ENCODE data around the gene CATSPERE. TPM values are rescaled to one million over a fixed set of nuclear protein-coding genes. Genes with fewer than 3 reads are reported as not detected.

The CATSPERE gene
- total and polyA plus RNA-seq, 2 of the 8 experiments (the other 6 are each of a cell fraction or from before 2014, with no cell fraction given) = 0.05 to 0.45 TPM

DNA sequence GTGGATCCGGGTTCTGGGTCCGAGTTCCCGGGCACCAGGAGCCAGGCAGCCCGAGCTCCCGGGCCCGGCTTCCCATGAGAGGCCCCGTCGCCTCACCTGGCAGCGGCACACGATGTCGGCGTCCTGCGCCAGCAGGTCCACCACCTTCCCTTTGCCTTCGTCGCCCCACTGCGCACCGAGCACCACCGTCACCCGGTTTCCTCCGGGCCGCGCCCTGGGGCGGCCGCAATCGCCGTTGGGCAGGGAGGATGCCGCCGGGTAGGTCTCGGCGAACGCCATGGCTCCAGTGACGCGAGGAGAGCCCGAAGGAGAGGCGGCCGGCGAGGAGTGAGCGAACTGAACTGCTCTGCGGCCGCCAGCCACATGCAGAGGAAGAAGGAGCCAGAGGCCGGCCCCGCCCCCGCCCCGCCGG is 9.5 kb upstream of the CATSPERE start, which contains the start of gene ADSS2:
ADSS2 (minus strand) TSS at position 371 of the 412 bp plus-strand sequence; CDS start at position 279, 92 bp downstream.
- H3K79me1 ChIP-seq (ENCODE audit: low read depth, low read length) = no peaks in the 10 kb centered on the region
- H3K56ac ChIP-seq (replicated peaks; ENCODE audit: insufficient read length, low read depth, low read length) = peak within 1 kb of the TSS; percentile 85
- no peak within 1 kb of the TSS for H2BK20ac ChIP-seq (ENCODE audit: low read length)
- H2BK15ac ChIP-seq (ENCODE audit: low read length) = no peak within 1 kb of the TSS
- peaks cover 0 to 14% (median 0%) of the 10 kb centered on the region in 4 experiments; a peak in 1 of 8 replicates for H3K36me3 ChIP-seq (ENCODE audit: control insufficient read depth in 2 of 4, insufficient read depth in 4 of 4, low read length in 3 of 4)
- H2AFZ ChIP-seq (ENCODE audit: low read length) = peak within 1 kb of the TSS; percentile 31; the same call in 1 of the 2 replicates
- no peak within 1 kb of the TSS for H3K14ac ChIP-seq (ENCODE audit: insufficient read length)
- H3K4ac ChIP-seq (replicated peaks; ENCODE audit: insufficient read length, low read depth, low read length) = peak within 1 kb of the TSS; percentile 44
- H4K8ac ChIP-seq (ENCODE audit: extremely low read depth, insufficient read depth, low read length) = peak within 1 kb of the TSS; percentile 86
- POLR2A ChIA-PET (ENCODE audit: partially characterized antibody) = interaction anchor here (0.7 to 2.1 kb wide), 7 partner anchors 10 to 201 kb away, joined by 3 to 11 read pairs (median 3); partner anchors contain the start of gene CATSPERE
- CTCF ChIA-PET (ENCODE audit: partially characterized antibody) = interaction anchor here (0.7 kb wide), 1 partner anchor 38 kb away, joined by 3 read pairs; no protein-coding TSS in a partner anchor
- peak within 1 kb of the TSS; percentile 71 to 74 for H3K4me2 ChIP-seq (ENCODE audit: insufficient read depth in 1 of 2, low read depth in 2 of 2, low read length in 2 of 2)
- H3K79me2 ChIP-seq (ENCODE audit: control insufficient read depth in 1 of 2, insufficient read depth in 2 of 2, low read length in 2 of 2) = peaks cover 5 to 47% of the 10 kb centered on the region in 2 experiments
- peak within 1 kb of the TSS; percentile 79 to 96 (median 80) for H3K9ac ChIP-seq (replicated peaks in 1 of 4; ENCODE audit: extremely low read depth in 1 of 4, low read depth in 3 of 4, low read length in 3 of 4)
- no peak for FAIRE-seq
- peak within 1 kb of the TSS; percentile 87 to 94 (median 89) for H3K4me3 ChIP-seq (ENCODE audit: extremely low read depth in 1 of 4, insufficient read depth in 2 of 4, low read depth in 3 of 4, low read length in 4 of 4)
- no peak for DNase-seq (ENCODE audit: low read depth in 1 of 2, low spot score in 2 of 2)
- 1% methylated on average over 12 of the region's 45 CpGs; no CpG with 5 or more reads in 1 of the 2 experiments for WGBS, 2 experiments (ENCODE audit: extremely low coverage in 1 of 2, insufficient coverage in 1 of 2, insufficient read length in 1 of 2, insufficient replicate concordance in 2 of 2, low coverage in 1 of 2, low lambda C conversion rate in 2 of 2, missing lambda C conversion rate in 1 of 2)
- peaks cover 1 to 28% (median 22%) of the 10 kb centered on the region in 4 experiments; a peak in 4 of 7 replicates for H3K4me1 ChIP-seq (replicated peaks in 1 of 4; ENCODE audit: control insufficient read depth in 3 of 4, insufficient read depth in 4 of 4, low read length in 3 of 4)
- H3K27ac ChIP-seq (ENCODE audit: low read depth, low read length) = peak within 1 kb of the TSS; percentile 70
- peak within 1 kb of the TSS; percentile 71 for H2BK120ac ChIP-seq (replicated peaks; ENCODE audit: low read depth, low read length)
- H4K20me1 ChIP-seq (replicated peaks in 1 of 2; ENCODE audit: control insufficient read depth in 1 of 2, insufficient read depth in 2 of 2, low read length in 2 of 2) = peaks cover 0 to 3% of the 10 kb centered on the region in 2 experiments
- H3K23ac ChIP-seq (ENCODE audit: insufficient read length) = no peak within 1 kb of the TSS
- peaks cover 2% of the 10 kb centered on the region; the same call in 1 of the 2 replicates for H3K23me2 ChIP-seq (ENCODE audit: low read depth, low read length)
- H3K9me3 ChIP-seq (ENCODE audit: insufficient read depth in 2 of 2, low read depth in 1 of 2, low read length in 1 of 2) = no peaks in the 10 kb centered on the region
- no peaks in the 10 kb centered on the region for H3K27me3 ChIP-seq (replicated peaks in 1 of 4; ENCODE audit: control insufficient read depth in 3 of 4, extremely low read depth in 1 of 4, insufficient read depth in 3 of 4, low read length in 3 of 4)
- peak within 1 kb of the TSS; percentile 93 for H2BK5ac ChIP-seq (ENCODE audit: low read depth, low read length)
- peak within 1 kb of the TSS; percentile 90 for H4K5ac ChIP-seq (ENCODE audit: insufficient read length, low read depth, low read length)
- no peak within 1 kb of the TSS; the same call in 1 of the 2 replicates for H2AK5ac ChIP-seq (ENCODE audit: low read depth, low read length)
- no peak within 1 kb of the TSS for H4K91ac ChIP-seq (replicated peaks; ENCODE audit: insufficient read length, low read length)
- H2BK12ac ChIP-seq (ENCODE audit: low read depth, low read length) = no peak within 1 kb of the TSS
- H3K18ac ChIP-seq (ENCODE audit: extremely low read depth, low read length) = peak within 1 kb of the TSS; percentile 86
- TF ChIP-seq RNF2 (IDR thresholded peaks at IDR 0.05; ENCODE audit: borderline replicate concordance, low read depth, low read length, missing control alignments, poor library complexity, severe bottlenecking) = no peak
- TF ChIP-seq KDM4A (IDR thresholded peaks at IDR 0.05; ENCODE audit: low read depth, low read length, severe bottlenecking) = peak; percentile 57
- TF ChIP-seq, protein P1, sequence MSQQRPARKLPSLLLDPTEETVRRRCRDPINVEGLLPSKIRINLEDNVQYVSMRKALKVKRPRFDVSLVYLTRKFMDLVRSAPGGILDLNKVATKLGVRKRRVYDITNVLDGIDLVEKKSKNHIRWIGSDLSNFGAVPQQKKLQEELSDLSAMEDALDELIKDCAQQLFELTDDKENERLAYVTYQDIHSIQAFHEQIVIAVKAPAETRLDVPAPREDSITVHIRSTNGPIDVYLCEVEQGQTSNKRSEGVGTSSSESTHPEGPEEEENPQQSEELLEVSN (IDR thresholded peaks at IDR 0.05) = no peak; the same call in none of the 2 replicates
- TF ChIP-seq BCL11A (IDR thresholded peaks at IDR 0.05; ENCODE audit: low read depth in 2 of 2, low read length in 2 of 2) = no peak
- peak; percentile 69 for TF ChIP-seq TAF7 (optimal IDR thresholded peaks at IDR 0.05; ENCODE audit: borderline replicate concordance, low read depth, low read length)
- TF ChIP-seq ZNF274 (IDR thresholded peaks at IDR 0.05; ENCODE audit: borderline replicate concordance, extremely low read depth, low read length) = no peak
- no peak for TF ChIP-seq MAFK (IDR thresholded peaks at IDR 0.05; ENCODE audit: low read depth, low read length)
- TF ChIP-seq ASH2L (IDR thresholded peaks at IDR 0.05; ENCODE audit: low read length) = peak; percentile 72
- TF ChIP-seq POLR2A (IDR thresholded peaks at IDR 0.05; ENCODE audit: control extremely low read depth in 1 of 2, low read depth in 2 of 2, low read length in 2 of 2) = peak; percentile 67 to 75
- peak; percentile 83 for TF ChIP-seq PHF8 (conservative IDR thresholded peaks at IDR 0.05; ENCODE audit: low read depth, low read length)
